ENCODE data around the gene PDLIM5.
"Not testable (repeated sequence)": the region's sequence is repeated elsewhere in the genome, so short reads cannot be mapped to it uniquely, and the experiment has no call there.

The PDLIM5 gene, protein sequence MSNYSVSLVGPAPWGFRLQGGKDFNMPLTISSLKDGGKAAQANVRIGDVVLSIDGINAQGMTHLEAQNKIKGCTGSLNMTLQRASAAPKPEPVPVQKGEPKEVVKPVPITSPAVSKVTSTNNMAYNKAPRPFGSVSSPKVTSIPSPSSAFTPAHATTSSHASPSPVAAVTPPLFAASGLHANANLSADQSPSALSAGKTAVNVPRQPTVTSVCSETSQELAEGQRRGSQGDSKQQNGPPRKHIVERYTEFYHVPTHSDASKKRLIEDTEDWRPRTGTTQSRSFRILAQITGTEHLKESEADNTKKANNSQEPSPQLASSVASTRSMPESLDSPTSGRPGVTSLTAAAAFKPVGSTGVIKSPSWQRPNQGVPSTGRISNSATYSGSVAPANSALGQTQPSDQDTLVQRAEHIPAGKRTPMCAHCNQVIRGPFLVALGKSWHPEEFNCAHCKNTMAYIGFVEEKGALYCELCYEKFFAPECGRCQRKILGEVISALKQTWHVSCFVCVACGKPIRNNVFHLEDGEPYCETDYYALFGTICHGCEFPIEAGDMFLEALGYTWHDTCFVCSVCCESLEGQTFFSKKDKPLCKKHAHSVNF

DNA sequence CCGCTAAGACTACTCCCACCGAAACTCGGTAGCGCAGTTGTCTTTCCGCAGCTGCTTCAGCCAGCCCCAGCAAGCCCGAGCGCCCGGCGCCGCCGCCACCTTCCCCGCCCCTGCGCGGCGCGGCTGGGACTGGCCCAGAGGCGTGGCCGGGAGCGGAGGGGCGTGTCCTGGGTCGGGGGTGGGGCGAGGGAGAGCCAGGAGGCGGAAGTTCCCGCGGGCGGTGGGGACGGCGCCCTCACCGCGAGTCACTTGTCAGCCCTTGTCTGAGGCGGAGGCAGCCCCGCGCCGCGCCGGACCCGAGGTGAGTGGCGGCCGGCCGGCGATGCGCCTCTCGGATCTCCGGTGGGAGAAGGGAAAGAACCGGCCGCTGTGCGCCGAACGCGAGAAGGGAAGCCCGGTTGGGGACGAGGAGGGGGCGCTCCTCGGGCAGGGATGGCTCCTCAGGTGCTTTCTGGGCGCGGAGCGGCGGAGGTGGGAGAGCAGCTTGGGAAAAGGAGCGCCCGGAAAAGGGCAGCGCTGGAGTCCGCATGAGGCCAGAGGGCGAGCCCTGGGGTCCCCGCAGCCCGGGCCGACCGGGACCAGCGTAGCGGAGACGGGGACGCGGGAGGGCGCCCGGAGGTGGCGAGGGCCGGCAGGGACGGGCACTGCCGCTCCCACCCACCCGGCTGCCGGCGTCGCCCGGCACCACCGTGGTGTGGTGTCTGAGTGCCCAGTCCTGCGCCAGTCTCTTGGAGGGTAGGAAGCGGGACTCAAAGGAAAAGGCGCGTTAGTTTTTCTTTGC lies at the start of gene PDLIM5:
TSS of gene PDLIM5 (plus strand) at position 248 of the 781 bp plus-strand sequence. CDS start 3,347 bp downstream, outside the sequence.
- peak; percentile 87 for DNase-seq

DNA sequence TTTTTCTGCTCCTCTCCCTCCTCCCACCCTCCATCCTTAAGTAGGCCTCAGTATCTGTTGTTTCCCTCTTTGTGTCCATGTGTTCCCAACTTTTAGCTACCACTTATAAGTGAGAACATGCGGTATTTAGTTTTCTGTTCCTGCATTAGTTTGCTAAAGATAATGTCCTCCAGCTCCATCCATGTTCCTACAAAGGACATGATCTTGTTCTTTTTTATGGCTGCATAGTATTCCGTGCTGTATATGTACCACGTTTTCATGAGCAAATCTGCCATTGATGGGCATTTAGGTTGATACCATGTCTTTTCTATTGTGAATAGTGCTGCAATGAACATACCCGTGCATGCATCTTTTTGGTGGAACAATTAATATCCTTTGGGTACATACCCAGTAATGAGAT lies 49.3 kb upstream of the PDLIM5 start:
- not testable (repeated sequence) for DNase-seq

DNA sequence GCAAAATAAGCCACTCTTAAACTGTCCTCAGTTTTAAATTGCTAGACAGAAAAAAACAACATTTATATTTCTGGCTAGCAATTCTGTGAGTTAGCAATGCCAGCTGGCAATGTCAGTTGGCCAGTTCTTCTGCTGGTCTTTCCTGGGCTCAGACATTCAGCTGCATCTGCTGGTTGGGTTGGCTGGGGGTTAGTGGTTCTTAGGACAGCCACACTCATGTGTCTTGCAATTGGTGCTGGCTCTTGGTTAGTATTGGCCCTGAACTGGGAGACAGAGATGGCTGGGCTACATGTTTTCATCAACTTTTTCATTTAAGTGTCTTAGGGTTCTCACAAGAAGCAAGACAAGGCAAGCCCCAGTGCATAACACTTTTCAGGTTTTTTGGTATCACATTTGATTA lies 48.0 kb upstream of the PDLIM5 start:
- DNase-seq = no peak

DNA sequence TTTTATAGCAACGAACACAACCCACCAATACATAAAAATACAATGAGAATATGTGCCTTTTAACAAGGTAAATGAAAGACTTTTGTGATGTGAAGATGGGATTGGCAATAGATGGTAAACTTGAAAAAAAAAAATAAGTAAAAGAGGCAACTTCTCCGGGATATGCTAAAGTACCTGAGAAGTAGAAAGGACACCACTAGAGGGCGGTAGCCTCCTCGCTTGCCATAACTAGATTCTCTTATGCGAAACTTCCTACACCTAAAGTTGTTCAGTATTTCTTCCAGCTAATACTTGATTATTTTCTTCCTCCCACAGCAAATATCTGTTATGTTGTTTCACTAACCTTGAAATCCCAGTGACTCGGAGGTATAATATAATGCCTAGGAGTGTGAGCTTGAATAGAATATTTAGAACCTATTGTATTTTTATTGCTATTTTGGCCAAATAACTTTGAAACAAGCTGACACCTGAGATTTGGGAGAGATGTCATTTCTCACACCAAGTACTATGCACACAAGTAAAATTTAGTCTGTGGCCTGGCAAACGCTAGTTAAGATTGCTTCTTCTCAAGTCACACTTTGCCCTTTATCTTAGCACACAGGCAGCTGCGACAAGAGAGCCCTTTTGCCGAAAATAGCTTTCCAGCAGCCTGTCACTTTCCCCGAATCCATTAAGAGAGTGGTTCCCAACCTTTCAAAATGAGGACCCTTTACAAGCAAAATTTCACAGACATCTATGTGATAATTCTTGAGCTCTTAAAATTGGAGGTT lies 44.9 kb upstream of the PDLIM5 start:
- DNase-seq = peak; percentile 51

DNA sequence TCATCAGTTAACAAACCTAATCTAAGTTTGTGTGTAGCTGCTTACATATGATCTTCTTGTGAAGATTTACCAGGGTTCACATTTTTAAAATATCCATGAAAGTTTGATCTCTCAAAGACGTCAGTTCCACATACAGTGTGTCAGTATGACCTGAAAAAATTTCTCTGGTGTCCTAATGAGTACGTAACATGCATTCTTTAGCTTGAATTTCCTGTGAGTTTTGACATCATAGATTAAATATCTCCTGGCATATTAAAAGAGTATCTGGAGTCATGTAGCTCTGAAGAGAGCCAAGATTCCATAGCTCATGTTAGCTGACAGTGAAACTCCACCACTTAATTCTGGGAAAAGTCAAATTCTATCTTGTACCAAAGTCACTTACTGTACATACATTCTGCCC lies 43.9 kb upstream of the PDLIM5 start:
- DNase-seq = no peak

DNA sequence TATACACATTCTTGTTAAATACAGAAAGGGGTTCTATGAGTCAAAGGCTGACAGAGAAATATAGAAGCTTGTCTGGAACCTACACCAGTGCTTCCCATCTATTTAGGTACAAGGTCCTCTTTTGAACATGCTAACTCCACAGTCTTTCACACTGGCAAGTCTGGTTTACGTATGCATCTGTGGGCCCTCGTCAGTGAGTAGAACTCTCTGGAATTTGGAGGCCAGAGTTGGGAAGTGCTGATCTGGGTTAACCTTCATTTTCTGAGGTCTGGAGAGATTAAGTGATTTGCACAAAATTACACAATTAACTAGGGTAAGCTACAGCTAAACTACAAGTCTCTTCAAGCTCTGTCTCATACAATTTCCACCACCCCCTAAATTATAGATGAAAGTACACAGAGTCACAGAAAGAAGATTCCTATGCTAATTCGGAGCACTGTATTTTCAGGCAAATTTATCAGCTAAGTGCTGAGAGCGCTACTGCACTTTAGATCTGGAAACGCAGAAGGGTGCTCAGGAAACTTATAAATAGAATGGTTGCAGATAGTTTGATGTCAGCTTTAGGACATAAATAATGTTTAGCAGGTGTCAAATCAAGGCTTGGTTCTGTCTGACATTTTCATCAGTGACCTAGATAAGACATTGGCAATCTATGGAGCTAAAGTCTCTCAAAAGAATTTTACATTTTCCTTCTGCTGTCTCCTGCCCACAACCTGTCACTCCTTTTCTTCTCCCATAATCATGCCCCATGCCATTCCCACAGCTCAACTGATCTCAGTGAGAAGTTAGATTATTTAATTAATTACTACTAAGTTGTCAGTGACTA lies 43.0 kb upstream of the PDLIM5 start:
- DNase-seq = no peak

DNA sequence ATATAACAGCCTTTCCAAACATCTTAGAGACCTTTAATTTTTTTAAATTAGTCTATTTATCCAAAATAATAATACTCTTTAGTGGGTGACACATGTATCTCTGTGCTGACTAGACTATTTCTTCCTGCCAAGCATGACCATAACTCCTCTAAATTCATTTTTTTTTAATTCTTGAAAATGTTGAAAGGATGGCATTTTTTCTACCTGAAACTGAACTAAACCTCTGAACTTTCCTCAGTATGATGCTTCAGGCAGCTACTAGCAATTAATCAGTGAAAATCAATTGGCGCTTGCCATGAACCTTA lies 42.4 kb upstream of the PDLIM5 start:
- no peak for DNase-seq

DNA sequence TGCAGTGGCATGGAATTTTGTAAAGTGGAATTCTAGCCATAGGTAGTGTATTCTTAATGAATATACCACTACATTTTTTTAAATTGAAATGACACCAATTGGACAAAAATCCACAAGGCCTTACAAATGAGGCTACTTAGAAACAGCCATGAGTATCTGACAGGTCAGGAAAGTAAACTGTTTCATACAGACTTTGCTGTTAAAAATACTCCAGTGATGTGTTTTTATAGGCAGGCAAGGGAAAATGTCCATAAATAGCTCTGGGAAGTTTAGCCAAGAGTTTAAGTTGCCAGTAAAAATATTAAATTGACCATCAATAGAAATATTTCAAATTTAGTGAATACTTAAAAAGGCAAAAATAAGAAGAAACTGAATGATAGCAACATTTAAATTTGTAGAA lies 41.8 kb upstream of the PDLIM5 start:
- DNase-seq = no peak

DNA sequence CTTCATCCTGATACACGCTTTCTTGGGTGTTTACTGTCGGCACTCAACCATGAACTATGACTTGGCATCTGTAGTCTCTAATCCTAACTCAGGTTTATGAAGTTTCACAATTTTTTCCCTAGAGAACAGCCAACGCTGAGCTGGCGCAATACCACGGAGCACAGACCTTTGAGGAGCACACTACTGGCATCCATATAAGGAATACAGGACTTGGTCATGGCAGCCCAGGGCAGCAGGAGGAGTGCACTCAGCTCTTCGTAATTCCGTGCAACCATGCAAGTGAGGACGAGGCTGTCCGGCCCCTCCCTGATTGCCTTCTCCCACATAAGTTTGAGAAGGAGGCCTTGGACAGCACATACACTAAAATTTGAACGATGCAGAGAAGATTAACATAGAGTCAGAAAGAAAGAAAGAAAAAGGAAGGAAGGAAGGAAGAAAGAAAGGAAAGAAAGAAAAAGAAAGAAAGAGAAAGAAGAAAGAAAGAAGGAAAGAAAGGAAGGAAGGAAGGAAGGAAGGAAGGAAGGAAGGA lies 41.0 kb upstream of the PDLIM5 start:
- no peak for DNase-seq

DNA sequence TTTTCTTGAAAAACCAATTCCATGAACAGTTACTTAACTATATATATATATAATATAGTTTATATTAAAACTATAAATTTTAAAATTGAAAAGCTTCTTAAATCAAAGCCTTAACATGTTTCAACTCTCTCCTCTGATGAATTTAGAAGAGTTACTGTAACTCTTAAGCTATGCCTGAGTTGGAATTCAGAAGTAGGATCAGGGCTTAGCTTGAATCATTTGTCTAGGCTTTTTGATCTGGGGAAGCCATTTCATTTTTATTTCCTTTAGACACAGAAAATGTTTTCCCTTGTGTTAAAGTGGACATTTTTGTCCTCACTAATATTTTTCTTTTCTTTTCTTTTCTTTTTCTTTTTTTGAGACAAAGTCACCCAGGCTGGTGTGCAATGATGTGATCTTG lies 40.4 kb upstream of the PDLIM5 start:
- no peak for DNase-seq

DNA sequence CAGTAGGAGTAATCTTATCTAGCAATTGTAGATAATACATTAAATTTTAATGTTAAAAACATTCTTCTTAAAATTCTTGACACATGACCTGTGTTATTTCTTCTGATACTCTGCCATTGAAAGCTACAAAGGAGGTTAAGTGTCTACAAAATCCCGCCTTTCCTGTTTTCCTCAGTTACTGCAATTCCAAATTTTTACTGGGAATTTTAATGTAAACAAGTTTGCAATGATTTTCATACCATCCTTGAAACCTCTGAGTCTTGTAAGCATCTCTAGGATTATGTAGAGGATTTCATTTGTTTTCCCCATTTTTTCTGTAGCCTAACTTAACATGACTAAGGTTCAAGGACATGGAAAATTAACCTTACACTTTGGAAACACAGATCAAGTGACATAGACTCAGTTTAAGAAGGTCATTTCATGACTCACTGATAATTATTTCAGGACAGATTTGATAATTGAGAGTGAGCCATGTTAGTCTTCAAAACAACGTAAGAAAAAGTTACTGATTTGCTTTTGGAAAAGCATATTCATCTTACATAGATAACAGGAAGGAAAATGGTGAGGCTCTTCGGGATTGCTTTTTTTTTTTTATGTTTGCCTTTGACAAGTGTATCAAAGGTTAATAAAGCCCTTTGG lies 39.6 kb upstream of the PDLIM5 start:
- DNase-seq = no peak

DNA sequence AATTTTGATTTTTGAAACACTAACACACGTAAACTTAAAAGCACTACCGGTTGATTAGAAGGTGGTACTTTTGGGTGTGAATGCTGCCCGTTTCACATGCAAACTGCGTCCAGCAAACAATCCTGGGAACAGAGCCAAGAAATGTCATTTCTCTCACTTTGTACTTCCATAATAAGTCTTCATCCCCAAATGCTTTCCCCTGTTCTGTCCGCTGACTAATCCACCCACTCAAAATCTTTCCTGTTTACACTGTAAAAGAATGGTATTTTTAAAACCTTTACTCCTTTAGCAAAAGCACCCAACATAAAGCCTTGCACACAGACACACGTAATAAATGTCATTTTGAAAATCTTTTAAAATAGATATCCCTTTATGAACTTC lies 39.1 kb upstream of the PDLIM5 start:
- no peak for DNase-seq

DNA sequence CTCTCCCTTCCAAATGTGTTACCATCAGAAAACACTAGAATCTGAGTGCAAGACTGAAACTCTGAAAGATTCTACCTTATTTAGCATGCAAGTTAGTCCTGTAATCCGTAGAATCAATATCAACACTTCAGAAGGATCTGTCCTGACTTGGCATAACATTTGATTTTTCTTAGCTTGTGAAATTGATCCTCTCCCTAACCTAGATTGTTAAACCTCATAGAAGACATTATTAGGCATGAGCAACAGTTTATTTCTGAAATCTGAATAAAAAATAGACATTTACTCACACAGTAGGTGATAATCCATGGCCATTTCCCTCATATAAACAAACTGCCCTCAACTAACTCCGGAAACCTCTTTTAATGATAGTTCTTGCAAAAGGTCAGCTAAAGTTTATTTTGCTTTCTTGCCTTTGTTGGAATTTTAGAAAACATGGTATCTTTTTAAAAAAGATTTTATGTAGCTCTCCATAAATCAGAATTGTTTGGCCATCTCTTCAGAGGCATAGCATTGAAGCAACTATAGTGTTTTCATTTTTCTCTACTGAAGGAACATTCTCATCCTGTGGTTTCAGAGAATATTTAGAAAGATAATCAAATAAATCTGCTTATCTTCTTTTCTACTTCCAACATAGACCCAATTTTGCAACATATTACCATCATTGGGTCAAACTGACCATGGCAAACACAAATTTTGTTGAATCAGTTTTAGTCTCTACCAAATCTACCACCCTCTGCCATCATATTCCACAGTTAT lies 38.5 kb upstream of the PDLIM5 start:
- no peak for DNase-seq

DNA sequence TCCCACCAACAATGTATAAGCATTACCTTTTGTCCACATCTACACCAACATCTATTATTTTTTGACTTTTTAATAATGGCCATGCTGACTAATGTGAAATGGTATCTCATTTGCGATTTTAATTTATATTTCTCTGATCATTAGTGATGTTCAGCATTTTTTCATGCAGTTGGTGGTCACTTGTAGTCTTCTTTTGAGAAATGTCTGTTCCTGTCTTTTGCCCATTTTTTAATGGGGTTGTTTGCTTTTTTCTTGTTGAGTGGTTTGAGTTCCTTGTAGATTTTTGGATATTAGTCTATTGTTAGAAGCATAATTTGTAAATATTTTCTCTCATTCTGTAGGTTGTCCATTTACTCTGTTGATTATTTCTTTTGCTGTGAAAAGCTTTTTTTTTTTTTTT lies 36.8 kb upstream of the PDLIM5 start:
- DNase-seq = no peak

DNA sequence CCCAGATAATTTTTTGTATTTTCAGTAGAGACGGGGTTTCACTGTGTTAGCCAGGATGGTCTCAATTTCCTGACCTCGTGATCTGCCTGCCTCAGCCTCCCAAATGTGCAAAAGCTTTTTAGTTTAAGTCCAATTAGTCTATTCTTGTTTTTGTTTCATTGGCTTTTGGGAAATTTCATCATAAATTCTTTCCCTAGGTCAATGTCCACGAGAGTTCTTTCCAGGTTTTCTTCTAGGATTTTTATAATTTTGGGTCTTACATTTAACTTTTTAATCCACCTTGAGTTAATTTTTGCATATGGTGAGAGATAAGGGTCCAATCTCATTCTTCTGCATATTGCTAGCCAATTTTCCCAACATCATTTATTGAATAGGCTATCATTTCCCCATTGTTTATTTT lies 36.3 kb upstream of the PDLIM5 start:
- DNase-seq = no peak

DNA sequence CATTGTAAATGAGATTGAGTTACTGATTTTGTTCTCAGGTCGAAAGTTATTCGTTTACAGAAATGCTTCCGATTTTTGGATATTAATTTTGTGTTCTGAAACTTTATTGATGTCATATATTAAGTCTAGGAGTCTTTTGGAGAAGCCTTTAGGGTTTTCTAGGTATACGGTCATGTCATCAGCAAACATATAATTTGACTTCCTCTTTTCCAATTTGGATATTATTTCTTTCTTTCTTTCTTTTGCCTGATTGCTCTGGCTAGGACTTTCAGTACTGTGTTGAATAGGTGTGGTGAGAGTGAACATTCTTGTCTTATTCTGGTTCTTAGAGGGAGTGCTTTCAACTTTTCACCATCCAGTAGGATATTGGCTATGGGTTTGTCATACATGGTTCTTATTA lies 35.4 kb upstream of the PDLIM5 start:
- DNase-seq = no peak

DNA sequence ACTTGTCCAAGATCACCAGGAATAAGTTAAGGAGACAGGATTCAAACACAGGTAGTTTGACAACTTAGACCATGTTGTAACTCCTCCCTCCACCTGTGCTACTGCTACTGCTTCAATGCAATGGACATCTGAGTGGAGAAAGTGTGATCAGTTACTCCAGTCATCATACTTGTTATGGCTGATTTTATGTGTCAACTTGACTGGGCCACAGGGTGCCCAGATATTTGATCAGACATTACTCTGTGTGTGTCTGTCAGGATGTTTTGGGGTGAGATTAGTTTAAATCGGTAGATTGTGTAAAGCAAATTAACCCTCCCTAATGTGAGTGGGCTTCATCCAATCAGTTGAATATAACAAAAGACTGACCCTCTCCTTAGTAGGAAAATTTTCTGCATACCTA lies 34.8 kb upstream of the PDLIM5 start:
- DNase-seq = no peak

DNA sequence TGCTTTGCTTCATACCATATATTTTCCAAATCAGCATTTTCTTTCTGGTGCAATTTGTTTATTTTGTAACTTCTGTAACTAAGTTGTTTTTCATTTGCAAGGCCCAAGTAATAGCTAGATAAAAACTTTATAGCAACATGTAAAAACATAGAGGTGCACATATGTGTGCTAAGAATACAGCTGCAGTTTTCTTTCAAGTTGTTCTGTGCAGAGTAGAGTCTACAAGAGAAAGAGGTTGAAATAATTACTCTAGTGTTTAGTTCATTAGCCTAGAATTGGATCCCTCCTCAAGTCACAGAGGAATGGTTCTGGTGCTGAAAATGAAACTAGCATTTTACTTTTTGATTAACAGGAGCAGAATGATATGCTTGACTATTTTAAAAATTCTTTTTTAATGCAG lies 32.2 kb upstream of the PDLIM5 start:
- no peak for DNase-seq

DNA sequence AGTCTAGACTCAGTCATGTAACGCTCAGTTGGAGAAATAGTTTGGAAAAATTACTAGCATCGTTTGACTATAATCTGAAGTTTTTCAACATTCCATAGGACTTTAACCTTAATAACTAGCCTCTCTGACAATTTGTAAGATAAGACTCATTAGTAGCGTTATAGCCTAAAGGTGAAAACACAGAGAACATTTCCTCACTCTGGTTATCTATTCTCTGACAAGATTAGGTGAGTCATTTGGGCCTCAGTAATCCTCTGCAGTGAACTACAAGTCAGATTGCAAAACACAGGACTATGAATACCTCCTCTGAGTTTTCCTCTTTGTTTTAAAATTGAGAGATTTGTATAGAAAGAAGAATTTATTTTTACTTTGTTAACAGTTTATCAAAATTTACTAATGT lies 31.8 kb upstream of the PDLIM5 start:
- no peak for DNase-seq

DNA sequence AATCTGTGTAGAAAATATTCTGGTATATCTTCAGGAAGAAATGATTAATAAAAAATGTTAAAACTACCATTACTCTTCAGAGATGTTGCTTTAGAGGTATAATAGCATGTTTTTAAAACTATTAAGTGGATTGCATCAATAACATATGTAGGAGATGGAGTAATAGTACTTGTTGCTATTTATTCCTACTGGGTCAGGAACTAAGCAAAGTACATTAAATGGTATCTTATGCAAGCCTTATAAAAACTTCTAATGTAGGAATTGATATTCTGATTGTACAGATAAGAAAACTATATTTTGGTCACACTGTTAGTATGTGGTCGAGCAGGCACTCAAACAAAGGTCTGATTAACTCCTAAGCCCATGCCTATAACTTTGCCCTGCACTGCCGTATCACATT lies 31.4 kb upstream of the PDLIM5 start:
- DNase-seq = no peak

DNA sequence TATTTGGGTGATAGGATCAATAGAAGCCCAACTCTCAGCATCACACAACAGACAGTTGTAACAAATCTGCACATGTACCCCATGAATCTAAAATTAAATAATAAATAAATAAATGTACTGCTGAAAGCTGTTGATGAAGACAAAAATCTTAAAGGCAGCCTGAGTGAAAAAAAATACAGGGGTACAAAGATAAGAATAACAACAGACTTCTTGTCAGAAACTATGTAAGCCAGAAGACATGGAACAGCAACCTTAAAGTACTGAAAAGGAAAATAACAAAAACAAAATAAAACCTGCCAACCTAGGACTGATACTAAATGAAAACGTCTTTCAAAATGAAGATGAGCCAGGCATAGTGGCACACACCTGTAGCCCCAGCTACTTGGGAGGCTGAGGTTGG lies 25.0 kb upstream of the PDLIM5 start:
- no peak for DNase-seq

All from activated naive CD4-positive, alpha-beta T cell treated with Interleukin-2 at 50 U/mL for 16 hours (primary cell).